ENCODE data around the gene COL25A1. TPM values are rescaled to one million over a fixed set of nuclear protein-coding genes. Genes with fewer than 3 reads are reported as not detected.
"Not testable (repeated sequence)": the region's sequence is repeated elsewhere in the genome, so short reads cannot be mapped to it uniquely, and the experiment has no call there.

Gene COL25A1
- total RNA-seq, 2 donors from 2014 or later, result 0.47 TPM; not detected in 1

DNA sequence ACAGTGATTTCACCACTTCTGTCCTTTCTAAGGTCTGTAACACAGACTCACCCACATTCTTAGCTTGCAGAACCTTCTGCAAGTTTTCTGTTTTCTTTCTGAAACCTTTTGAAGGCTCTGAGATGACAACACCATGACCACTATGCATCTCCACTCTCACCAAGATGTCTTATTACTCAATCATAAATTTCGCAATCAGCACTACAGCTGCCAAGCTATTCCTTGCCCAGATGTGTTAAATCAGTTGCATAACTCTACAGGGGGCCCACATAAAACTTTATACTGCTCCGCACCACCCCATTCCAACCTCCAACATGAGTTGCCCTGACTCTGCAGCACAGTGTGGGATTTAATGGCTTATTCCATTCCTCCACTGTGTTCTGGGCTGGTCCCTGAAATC is 229.9 kb downstream of the COL25A1 start:
- H3K36me3 Mint-ChIP-seq (ENCODE audit: low read depth), result no peaks in the 10 kb centered on the region
- H3K4me3 Mint-ChIP-seq, result no peak overlapping the region
- H3K27me3 Mint-ChIP-seq, result peaks cover 14% of the 10 kb centered on the region
- ATAC-seq (no peak), DNase-seq (no peak)
- H3K27ac Mint-ChIP-seq, result no peak overlapping the region
- H3K4me1 Mint-ChIP-seq, result no peaks in the 10 kb centered on the region
- H3K9me3 ChIP-seq (ENCODE audit: control insufficient read depth, low read length, poor library complexity, severe bottlenecking), result no peaks in the 10 kb centered on the region

DNA sequence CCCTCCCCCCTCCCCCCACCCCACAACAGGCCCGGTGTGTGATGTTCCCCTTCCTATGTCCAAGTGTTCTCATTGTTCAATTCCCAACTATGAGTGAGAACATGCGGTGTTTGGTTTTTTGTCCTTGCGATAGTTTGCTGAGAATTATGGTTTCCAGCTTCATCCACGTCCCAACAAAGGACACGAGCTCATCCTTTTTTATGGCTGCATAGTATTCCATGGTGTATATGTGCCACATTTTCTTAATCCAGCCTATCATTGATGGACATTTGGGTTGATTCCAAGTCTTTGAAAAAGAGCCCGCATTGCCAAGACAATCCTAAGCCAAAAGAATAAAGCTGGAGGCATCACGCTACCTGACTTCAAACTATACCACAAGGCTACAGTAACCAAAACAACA is 231.8 kb downstream of the COL25A1 start:
- H3K27me3 Mint-ChIP-seq, result peaks cover 14% of the 10 kb centered on the region
- not testable (repeated sequence) for H3K9me3 ChIP-seq (ENCODE audit: control insufficient read depth, low read length, poor library complexity, severe bottlenecking); H3K27ac Mint-ChIP-seq; H3K4me1 Mint-ChIP-seq; H3K4me3 Mint-ChIP-seq; ATAC-seq; DNase-seq; H3K36me3 Mint-ChIP-seq (ENCODE audit: low read depth)

DNA sequence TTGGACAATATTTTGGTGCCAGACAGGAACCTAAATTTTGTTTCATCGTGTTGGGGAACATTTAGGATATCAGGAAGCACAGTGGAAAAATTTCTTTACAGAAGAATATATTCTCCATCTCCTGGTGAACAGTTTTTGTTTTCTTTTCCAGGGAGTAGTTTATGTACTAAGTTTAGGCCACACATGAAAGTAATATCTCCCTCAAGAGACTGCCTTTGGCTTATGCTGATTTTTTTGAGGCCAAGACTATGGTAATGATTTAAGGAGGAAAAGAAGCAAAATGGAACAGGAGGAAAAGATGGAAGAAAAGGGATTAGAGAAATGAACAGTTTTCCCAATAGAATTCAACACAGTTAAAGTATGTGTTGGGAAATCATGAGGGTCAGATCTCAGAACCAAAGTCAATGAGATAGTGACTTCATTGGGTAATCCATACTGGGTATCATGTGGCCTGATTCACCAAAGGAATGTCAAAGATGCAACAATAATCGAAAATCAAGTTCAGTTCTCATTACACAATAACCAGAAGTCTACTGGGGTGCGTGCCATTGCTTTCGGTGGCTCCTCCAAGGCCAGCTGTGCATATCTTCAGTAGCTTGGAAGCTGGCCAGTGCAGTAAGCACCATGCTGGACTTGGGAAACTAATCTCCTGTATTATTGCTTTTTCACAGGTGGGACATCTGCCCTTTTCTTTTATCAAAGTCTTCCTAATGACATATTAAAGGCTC is 234.8 kb downstream of the COL25A1 start:
- Mint-ChIP-seq H3K27ac (no peak overlapping the region), H3K36me3 (ENCODE audit: low read depth) (no peaks in the 10 kb centered on the region), H3K27me3 (peaks cover 6% of the 10 kb centered on the region), H3K4me3 (no peak overlapping the region), H3K4me1 (no peaks in the 10 kb centered on the region)
- H3K9me3 ChIP-seq (ENCODE audit: control insufficient read depth, low read length, poor library complexity, severe bottlenecking), result no peaks in the 10 kb centered on the region
- DNase-seq (no peak), ATAC-seq (no peak)

DNA sequence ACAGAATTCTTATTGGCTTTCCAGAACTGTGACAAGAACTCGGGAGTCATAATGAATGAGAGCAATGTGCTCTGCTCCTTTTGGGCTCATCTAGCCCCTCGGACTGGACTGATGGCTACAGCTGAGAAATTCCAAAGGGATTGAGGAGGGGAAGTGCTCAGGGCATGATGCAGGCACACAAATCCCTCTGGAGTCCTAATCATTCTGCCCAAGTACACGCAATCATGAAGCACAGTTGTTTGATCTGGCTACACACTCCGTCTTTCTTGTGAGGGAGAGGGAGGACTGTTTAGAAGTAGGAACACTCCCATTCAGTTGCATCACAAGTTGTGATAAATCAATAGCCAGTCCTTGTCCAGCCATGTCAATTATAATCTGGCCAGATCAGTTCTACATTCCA is 237.5 kb downstream of the COL25A1 start:
- H3K4me3 Mint-ChIP-seq, result no peak overlapping the region
- peaks cover 27% of the 10 kb centered on the region for H3K27me3 Mint-ChIP-seq
- H3K9me3 ChIP-seq (ENCODE audit: control insufficient read depth, low read length, poor library complexity, severe bottlenecking), result no peaks in the 10 kb centered on the region
- DNase-seq (no peak), ATAC-seq (no peak)
- H3K27ac Mint-ChIP-seq, result no peak overlapping the region
- H3K4me1 Mint-ChIP-seq, result no peaks in the 10 kb centered on the region
- peaks cover 2% of the 10 kb centered on the region for H3K36me3 Mint-ChIP-seq (ENCODE audit: low read depth)

DNA sequence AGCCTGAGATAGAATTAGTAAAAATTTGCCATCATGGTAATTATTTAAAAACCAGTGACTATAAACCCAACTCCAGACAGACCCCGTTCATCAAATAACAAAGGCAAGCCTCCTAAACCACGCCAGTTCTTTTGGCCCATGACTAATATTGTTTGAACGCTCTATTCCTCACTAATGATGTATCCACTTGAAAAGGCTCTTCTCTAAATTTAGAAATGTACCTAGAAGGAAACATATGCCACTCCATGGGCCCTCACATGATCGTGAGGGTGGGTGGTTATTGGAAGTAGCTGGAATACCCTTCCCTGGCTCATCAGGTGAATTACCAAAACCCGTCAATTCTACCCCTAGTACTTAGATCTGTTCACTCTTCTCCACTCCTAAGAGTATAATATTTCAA is 249.2 kb downstream of the COL25A1 start:
- no peaks in the 10 kb centered on the region for H3K36me3 Mint-ChIP-seq (ENCODE audit: low read depth)
- no peaks in the 10 kb centered on the region for H3K4me1 Mint-ChIP-seq
- no peak overlapping the region for H3K4me3 Mint-ChIP-seq
- no peak overlapping the region for H3K27ac Mint-ChIP-seq
- H3K9me3 ChIP-seq (ENCODE audit: control insufficient read depth, low read length, poor library complexity, severe bottlenecking), result no peaks in the 10 kb centered on the region
- H3K27me3 Mint-ChIP-seq, result peaks cover 10% of the 10 kb centered on the region
- no peak for DNase-seq
- no peak for ATAC-seq

GRCh38 chr4:109052821-109053220 is 249.6 kb downstream of the COL25A1 start:
- peak overlapping the region; percentile 54 for H3K27ac Mint-ChIP-seq

GRCh38 chr4:109051054-109051453 is 251.4 kb downstream of the COL25A1 start:
- Mint-ChIP-seq H3K36me3 (ENCODE audit: low read depth) (no peaks in the 10 kb centered on the region), H3K27me3 (peaks cover 10% of the 10 kb centered on the region), H3K4me3 (no peak overlapping the region), H3K27ac (no peak overlapping the region), H3K4me1 (peaks cover 4% of the 10 kb centered on the region)
- DNase-seq, result no peak
- no peaks in the 10 kb centered on the region for H3K9me3 ChIP-seq (ENCODE audit: control insufficient read depth, low read length, poor library complexity, severe bottlenecking)
- no peak for ATAC-seq

More at GRCh38 chr4:109052821-109053220, 249.6 kb downstream of the COL25A1 start:
- DNase-seq (no peak), ATAC-seq (no peak)
- Mint-ChIP-seq H3K4me3 (no peak overlapping the region), H3K27me3 (peaks cover 10% of the 10 kb centered on the region), H3K4me1 (no peaks in the 10 kb centered on the region), H3K36me3 (ENCODE audit: low read depth) (no peaks in the 10 kb centered on the region)
- H3K9me3 ChIP-seq (ENCODE audit: control insufficient read depth, low read length, poor library complexity, severe bottlenecking), result no peaks in the 10 kb centered on the region

DNA sequence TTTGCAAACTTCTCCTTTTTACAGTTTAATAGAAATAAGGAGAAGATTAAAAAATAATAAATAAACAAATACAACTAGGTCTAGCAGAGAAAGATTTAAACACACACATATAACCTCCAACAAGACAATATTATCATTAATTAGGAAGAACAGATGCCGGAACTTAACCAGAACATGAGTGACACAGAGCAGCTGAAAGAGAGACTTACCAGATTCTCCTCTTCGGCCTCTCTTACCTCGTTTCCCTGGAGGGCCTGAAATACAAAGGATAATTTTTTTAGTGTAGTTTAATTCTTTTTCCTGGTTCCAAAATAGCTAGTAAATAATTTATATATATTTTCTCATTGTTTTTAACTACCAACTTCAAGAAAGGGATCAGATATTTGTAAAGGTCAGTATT is 252.5 kb downstream of the COL25A1 start:
- Mint-ChIP-seq H3K27ac (no peak overlapping the region), H3K27me3 (peaks cover 6% of the 10 kb centered on the region), H3K4me1 (peaks cover 4% of the 10 kb centered on the region), H3K36me3 (ENCODE audit: low read depth) (no peaks in the 10 kb centered on the region), H3K4me3 (no peak overlapping the region)
- no peak for DNase-seq
- no peak for ATAC-seq
- H3K9me3 ChIP-seq (ENCODE audit: control insufficient read depth, low read length, poor library complexity, severe bottlenecking), result no peaks in the 10 kb centered on the region

DNA sequence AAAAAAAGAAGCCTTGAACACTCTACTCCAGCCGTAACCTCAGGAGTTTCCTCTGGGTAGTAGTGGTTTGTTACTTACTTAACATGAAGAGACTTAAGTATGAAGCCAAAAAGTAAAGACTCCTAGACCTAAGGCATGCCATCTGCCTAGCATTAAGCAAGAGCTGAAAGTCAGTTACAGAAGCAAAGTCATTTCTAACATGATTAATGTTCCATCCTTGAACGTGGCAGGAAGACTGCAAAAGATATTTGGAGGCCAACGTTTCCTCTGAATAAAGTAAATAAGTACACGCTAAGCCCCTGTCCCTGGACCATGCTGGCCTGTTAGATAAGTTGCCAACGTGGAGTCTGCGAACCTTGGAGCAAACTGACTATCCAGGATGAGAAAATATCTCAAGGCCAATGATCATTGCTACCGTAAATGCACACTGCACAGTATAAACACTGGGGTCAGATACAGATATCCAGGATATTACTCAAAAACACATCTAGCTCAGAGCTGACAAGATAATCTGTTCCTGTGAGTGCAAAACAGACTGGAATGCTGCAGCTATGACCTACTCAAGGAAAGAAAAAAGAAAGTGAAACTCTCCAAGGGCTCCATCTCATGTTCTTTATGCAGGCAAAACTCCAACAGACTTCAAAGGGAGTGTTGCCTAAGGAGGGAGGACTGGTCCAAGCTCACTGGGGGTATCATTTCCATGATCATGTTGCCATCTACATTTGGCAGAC is 255.8 kb downstream of the COL25A1 start:
- ATAC-seq (no peak), DNase-seq (no peak)
- H3K9me3 ChIP-seq (ENCODE audit: control insufficient read depth, low read length, poor library complexity, severe bottlenecking), result no peaks in the 10 kb centered on the region
- Mint-ChIP-seq H3K27ac (no peak overlapping the region), H3K36me3 (ENCODE audit: low read depth) (no peaks in the 10 kb centered on the region), H3K4me3 (peak overlapping the region; percentile 33), H3K27me3 (no peaks in the 10 kb centered on the region), H3K4me1 (peaks cover 4% of the 10 kb centered on the region)

DNA sequence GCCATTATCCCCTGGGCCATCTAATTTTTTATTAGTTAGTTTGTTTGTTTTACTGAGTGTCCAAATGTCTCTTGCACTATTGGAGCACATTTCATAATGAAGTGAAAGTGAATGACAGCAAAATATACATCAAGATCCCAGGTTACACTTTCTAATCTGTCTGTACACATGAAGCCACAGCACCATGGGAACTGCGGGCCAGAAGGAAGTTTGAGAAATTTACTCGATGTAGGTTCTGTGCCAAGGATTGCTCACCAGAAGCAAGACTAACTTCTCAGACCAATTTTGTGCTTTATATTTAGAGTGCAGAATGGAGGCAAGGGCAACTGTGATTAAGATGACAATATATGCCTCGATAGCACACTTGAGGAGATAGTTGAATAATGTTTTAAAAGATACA is 258.0 kb downstream of the COL25A1 start:
- no peak for ATAC-seq
- no peak for DNase-seq
- no peaks in the 10 kb centered on the region for H3K9me3 ChIP-seq (ENCODE audit: control insufficient read depth, low read length, poor library complexity, severe bottlenecking)
- Mint-ChIP-seq H3K4me1 (peaks cover 4% of the 10 kb centered on the region), H3K36me3 (ENCODE audit: low read depth) (no peaks in the 10 kb centered on the region), H3K27me3 (no peaks in the 10 kb centered on the region), H3K4me3 (no peak overlapping the region), H3K27ac (no peak overlapping the region)

- DNase-seq (no peak), ATAC-seq (no peak)
- Mint-ChIP-seq H3K27me3 (no peaks in the 10 kb centered on the region), H3K4me1 (peaks cover 4% of the 10 kb centered on the region), H3K4me3 (no peak overlapping the region), H3K36me3 (ENCODE audit: low read depth) (no peaks in the 10 kb centered on the region), H3K27ac (no peak overlapping the region)
- no peaks in the 10 kb centered on the region for H3K9me3 ChIP-seq (ENCODE audit: control insufficient read depth, low read length, poor library complexity, severe bottlenecking)
These were observed 259.2 kb downstream of the COL25A1 start for GRCh38 chr4:109043286-109043685.

DNA sequence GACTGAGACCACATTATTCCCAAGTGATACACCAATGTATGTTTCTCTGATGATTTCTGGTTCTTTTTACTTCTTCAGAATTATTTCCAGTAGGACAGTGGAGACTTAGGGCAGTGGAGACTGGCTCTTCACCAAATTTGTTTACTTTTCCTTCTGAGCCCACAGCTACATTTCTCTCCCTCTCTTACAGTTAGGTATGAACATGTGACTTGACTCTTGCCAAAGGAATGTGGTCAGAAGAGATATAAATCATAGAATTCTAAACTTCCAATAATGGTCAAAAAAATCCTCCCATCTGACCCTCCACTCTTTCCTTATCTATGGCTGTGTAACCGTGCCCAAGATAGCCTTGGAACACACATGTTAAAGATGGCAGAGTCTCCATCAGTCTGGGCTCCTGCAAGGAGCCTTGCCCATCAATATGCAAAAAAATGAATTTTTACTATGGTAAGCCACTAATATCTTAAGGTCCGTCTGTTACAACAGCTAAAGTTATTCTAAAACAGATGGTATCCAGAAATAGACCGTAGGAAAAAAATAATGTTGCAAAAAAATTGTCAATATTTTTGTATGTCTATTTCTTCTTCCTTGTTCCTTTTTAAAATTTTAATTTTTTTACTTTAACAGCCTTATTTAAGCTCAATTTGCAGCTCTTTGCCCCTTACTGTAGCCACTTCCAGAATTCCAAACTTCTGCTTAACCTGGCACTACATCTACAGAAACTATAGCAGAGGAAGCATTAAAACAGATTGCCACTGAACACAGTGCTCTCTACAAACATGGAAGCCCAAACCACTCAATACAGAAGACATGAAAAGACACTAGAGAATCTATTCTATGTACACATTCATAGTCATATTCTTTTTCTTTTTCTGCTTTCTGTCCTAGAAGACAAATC is 260.7 kb downstream of the COL25A1 start:
- DNase-seq (no peak), ATAC-seq (no peak)
- H3K4me1 Mint-ChIP-seq, result peaks cover 3% of the 10 kb centered on the region
- H3K36me3 Mint-ChIP-seq (ENCODE audit: low read depth), result no peaks in the 10 kb centered on the region
- no peak overlapping the region for H3K27ac Mint-ChIP-seq
- peaks cover 5% of the 10 kb centered on the region for H3K27me3 Mint-ChIP-seq
- no peaks in the 10 kb centered on the region for H3K9me3 ChIP-seq (ENCODE audit: control insufficient read depth, low read length, poor library complexity, severe bottlenecking)
- no peak overlapping the region for H3K4me3 Mint-ChIP-seq

DNA sequence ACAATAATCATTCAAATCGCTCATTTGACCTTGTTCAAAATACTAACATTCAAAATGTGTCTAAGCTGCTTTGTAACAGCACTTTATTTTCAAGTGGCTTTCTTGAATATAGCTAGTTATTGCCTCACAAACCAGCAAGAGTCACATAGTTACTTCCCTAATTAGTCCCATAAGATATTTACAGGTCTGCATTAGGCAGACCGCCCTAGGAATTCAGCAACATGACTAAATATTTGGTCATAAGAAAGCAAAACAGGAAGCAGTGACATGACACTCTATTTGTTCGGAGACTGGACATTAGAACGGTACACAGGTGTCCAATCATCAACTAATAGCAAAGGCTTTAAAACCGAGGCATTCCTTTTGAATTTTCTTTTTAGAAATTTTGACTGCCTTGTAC is 262.0 kb downstream of the COL25A1 start:
- Mint-ChIP-seq H3K27me3 (peaks cover 5% of the 10 kb centered on the region), H3K4me1 (no peaks in the 10 kb centered on the region), H3K36me3 (ENCODE audit: low read depth) (no peaks in the 10 kb centered on the region), H3K4me3 (no peak overlapping the region), H3K27ac (no peak overlapping the region)
- no peak for DNase-seq
- no peaks in the 10 kb centered on the region for H3K9me3 ChIP-seq (ENCODE audit: control insufficient read depth, low read length, poor library complexity, severe bottlenecking)
- no peak for ATAC-seq
